Measurements from ENCODE around the gene DPM2.

DNA sequence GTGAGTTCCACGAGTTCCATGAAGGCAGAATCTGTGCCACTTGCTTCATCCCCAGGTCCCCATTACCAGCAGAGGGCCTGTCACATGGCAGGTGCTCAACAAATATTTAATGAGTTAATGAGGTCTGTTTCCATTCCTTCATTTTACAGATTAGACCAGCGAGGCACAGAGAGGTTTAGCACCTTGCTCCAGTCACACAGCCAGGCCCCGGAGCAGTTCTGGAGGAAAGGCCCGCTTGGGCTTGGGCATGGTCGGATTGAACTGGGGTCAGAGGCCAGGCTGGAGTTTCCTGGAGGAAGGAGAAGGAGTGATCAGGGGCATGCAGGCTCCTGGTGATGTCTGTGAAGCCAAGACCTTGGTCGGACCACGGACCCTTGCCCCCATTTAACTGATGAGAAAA, 16.9 kb downstream of the DPM2 start:
- TF ChIP-seq CTCF (IDR thresholded peaks at IDR 0.05) (no peak), POLR2A (IDR thresholded peaks at IDR 0.05) (no peak)

All from body of pancreas (tissue), 4 donors.